Peyer's patch (tissue), 4 donors: ENCODE data around the gene ATP11C.

Source experiments
- CTCF ChIP-seq, 6 experiments: fragments of 450-650 bp in 4 of 6; fragments of 200-600 bp in 2 of 6; sonication (generic) in 1 of 6; IDR thresholded peaks; one replicate each; pipeline ENCODE4 v1.5.1; 2017 to 2019; ENCODE audit warnings: antibody characterized with exemption in 6 of 6, mild to moderate bottlenecking in 3 of 6, moderate library complexity in 1 of 6
- POLR2A ChIP-seq, 2 donors: fragments of 450-650 bp; IDR thresholded peaks; one replicate each; pipeline ENCODE4 v1.5.1; 2017; ENCODE audit warnings: antibody characterized with exemption in 2 of 2, mild to moderate bottlenecking in 2 of 2, moderate library complexity in 2 of 2

DNA sequence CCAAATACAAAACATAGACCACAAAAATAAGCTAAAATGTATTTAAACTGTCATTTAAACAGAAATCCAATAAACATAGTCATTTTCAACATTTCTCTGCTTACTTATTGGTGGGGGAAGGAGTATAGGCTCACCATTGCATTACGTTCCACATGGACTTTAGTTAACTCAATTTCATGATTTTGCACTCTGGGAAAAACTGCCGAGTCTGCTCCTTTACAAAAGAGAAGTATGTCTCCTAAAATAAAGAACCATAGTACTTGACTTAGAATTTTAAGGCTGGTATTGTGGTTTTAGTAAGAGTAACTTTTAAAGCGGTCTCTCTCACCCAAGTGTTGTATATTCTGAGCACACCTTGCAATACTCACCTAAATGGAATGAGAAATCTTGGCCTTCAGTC lies 149.8 kb downstream of the ATP11C start:
- TF ChIP-seq CTCF (IDR thresholded peaks at IDR 0.05): no peak
- no peak for TF ChIP-seq POLR2A (IDR thresholded peaks at IDR 0.05)
